RWPE2 (cell line): Measurements from ENCODE around the gene PGAP2.

Experiments used
- ATAC-seq: fragments of 200-7000 bp; cut with Tn5 transposase; 3 replicates; pipeline ENCODE4 v1.9.1; 2021; ENCODE audit warnings: low read depth
- DNase-seq: peaks from one replicate; pipeline ENCODE4 v3.0.0-alpha.2; 2020; ENCODE audit warnings: low spot score
- H3K27ac ChIP-seq: fragments of 450-650 bp; 2 replicates; pipeline ENCODE4 v1.5.1; 2017; ENCODE audit warnings: mild to moderate bottlenecking; ENCODE audit not compliant: poor library complexity, severe bottlenecking
- H3K27me3 ChIP-seq: fragments of 250-450 bp; sonication (Bioruptor Pico); 2 replicates; pipeline ENCODE4 v1.5.1; 2021; ENCODE audit warnings: mild to moderate bottlenecking, moderate library complexity; ENCODE audit not compliant: insufficient read depth, poor library complexity, severe bottlenecking
- H3K36me3 ChIP-seq: fragments of 250-450 bp; sonication (Bioruptor Pico); 2 replicates; pipeline ENCODE4 v1.5.1; 2020; ENCODE audit warnings: low read depth, mild to moderate bottlenecking, moderate library complexity
- H3K4me1 ChIP-seq: fragments of 250-450 bp; sonication (Bioruptor Pico); 2 replicates; pipeline ENCODE4 v1.5.1; 2021; ENCODE audit warnings: mild to moderate bottlenecking, moderate library complexity; ENCODE audit not compliant: insufficient read depth, poor library complexity, severe bottlenecking
- H3K4me3 ChIP-seq: fragments of 250-450 bp; sonication (Bioruptor Pico); 2 replicates; pipeline ENCODE4 v1.5.1; 2021; ENCODE audit warnings: mild to moderate bottlenecking, moderate library complexity; ENCODE audit not compliant: severe bottlenecking
- H3K9me3 ChIP-seq: fragments of 250-450 bp; sonication (Bioruptor Pico); 2 replicates; pipeline ENCODE4 v1.5.1; 2021; ENCODE audit warnings: mild to moderate bottlenecking, moderate library complexity; ENCODE audit not compliant: severe bottlenecking
- CTCF ChIP-seq: fragments of 450-650 bp; IDR thresholded peaks from one replicate; pipeline ENCODE4 v1.5.1; 2017; ENCODE audit warnings: mild to moderate bottlenecking, moderate library complexity; ENCODE audit not compliant: poor library complexity, severe bottlenecking

The PGAP2 gene

GRCh38 chr11:3834664-3835461 is 26.5 kb downstream of the PGAP2 start:
- ATAC-seq (no peak), DNase-seq (no peak)
- Histone ChIP-seq H3K27me3 (no peaks in the 10 kb centered on the region), H3K27ac (no peak overlapping the region), H3K9me3 (no peaks in the 10 kb centered on the region), H3K4me3 (no peak overlapping the region), H3K36me3 (peaks cover 42% of the 10 kb centered on the region), H3K4me1 (peaks cover 3% of the 10 kb centered on the region)
- TF ChIP-seq CTCF, result no peak

GRCh38 chr11:3835751-3836150 is 27.4 kb downstream of the PGAP2 start:
- no peak for ATAC-seq
- peaks cover 3% of the 10 kb centered on the region for H3K4me1 ChIP-seq
- H3K27me3 ChIP-seq, result no peaks in the 10 kb centered on the region
- H3K9me3 ChIP-seq, result no peaks in the 10 kb centered on the region
- H3K27ac ChIP-seq, result no peak overlapping the region
- DNase-seq, result no peak
- TF ChIP-seq CTCF, result no peak
- H3K36me3 ChIP-seq, result peaks cover 34% of the 10 kb centered on the region
- no peak overlapping the region for H3K4me3 ChIP-seq

- H3K36me3 ChIP-seq, result peaks cover 28% of the 10 kb centered on the region
- H3K4me1 ChIP-seq, result peaks cover 6% of the 10 kb centered on the region
- no peak overlapping the region for H3K4me3 ChIP-seq
- TF ChIP-seq CTCF, result no peak
- H3K9me3 ChIP-seq, result no peaks in the 10 kb centered on the region
- DNase-seq, result no peak
- no peaks in the 10 kb centered on the region for H3K27me3 ChIP-seq
- no peak for ATAC-seq
- no peak overlapping the region for H3K27ac ChIP-seq
These were observed 28.5 kb downstream of the PGAP2 start for GRCh38 chr11:3836903-3837302.

GRCh38 chr11:3837793-3838192 is 29.4 kb downstream of the PGAP2 start:
- ATAC-seq (no peak), DNase-seq (no peak)
- no peaks in the 10 kb centered on the region for H3K27me3 ChIP-seq
- peaks cover 10% of the 10 kb centered on the region for H3K4me1 ChIP-seq
- peaks cover 28% of the 10 kb centered on the region for H3K36me3 ChIP-seq
- H3K27ac ChIP-seq, result no peak overlapping the region
- H3K4me3 ChIP-seq, result no peak overlapping the region
- no peak for TF ChIP-seq CTCF
- no peaks in the 10 kb centered on the region for H3K9me3 ChIP-seq

- no peak overlapping the region for H3K27ac ChIP-seq
- no peak overlapping the region for H3K4me3 ChIP-seq
- ATAC-seq (no peak), DNase-seq (no peak)
- no peaks in the 10 kb centered on the region for H3K9me3 ChIP-seq
- H3K27me3 ChIP-seq, result no peaks in the 10 kb centered on the region
- peaks cover 21% of the 10 kb centered on the region for H3K36me3 ChIP-seq
- peaks cover 10% of the 10 kb centered on the region for H3K4me1 ChIP-seq
- no peak for TF ChIP-seq CTCF
These were observed 30.1 kb downstream of the PGAP2 start for GRCh38 chr11:3838504-3838903.
